CD4-positive, alpha-beta T cell (primary cell): ENCODE results near the gene PPP5C. TPM values are rescaled to one million over a fixed set of nuclear protein-coding genes. Genes with fewer than 3 reads are reported as not detected.
A peak's percentile ranks its signal among the peaks of the same experiment; 100 is the strongest.

ENCODE experiments used
- ATAC-seq: fragments of 200-7000 bp; cut with Tn5 transposase; one replicate; pipeline ENCODE4 v1.10.0; 2022; ENCODE audit warnings: mild to moderate bottlenecking; ENCODE audit not compliant: poor library complexity
- CTCF ChIA-PET: fragments of 350-600 bp; sonication (Branson Sonifier 250); formaldehyde crosslinking; loops from one replicate; lab custom pipeline; 2021; ENCODE audit warnings: antibody characterized with exemption, inconsistent platforms; lab: Charles Lee
- POLR2A ChIA-PET: fragments of 350-600 bp; sonication (Branson Sonifier 250); formaldehyde crosslinking; loops from one replicate; lab custom pipeline; 2021; ENCODE audit warnings: antibody characterized with exemption, inconsistent platforms; lab: Charles Lee
- DNase-seq, 14 experiments: peaks; one replicate each; pipeline ENCODE4 v3.0.0-alpha.2; 2013 to 2020; ENCODE audit warnings: mixed read lengths in 2 of 14
- H3K27ac ChIP-seq, 2 donors: one replicate each; pipeline versions ENCODE4 v1.5.1 to v1.7.0; 2013; ENCODE audit warnings: low read length in 2 of 2, low read depth in 1 of 2, mild to moderate bottlenecking in 1 of 2
- H3K27me3 ChIP-seq, 2 experiments: 1 replicate in 1 of 2; 2 replicates in 1 of 2; pipeline versions ENCODE4 v1.6.1 to v1.7.0; 2013; ENCODE audit warnings: low read length in 2 of 2, control low read depth in 1 of 2, mild to moderate bottlenecking in 1 of 2, moderate library complexity in 1 of 2; ENCODE audit not compliant: insufficient read depth in 2 of 2, control insufficient read depth in 1 of 2
- H3K36me3 ChIP-seq: one replicate; pipeline ENCODE4 v1.6.1; 2013; ENCODE audit warnings: low read length, control low read depth; ENCODE audit not compliant: insufficient read depth
- H3K4me1 ChIP-seq: one replicate; pipeline ENCODE4 v1.6.1; 2013; ENCODE audit warnings: low read length, control low read depth; ENCODE audit not compliant: insufficient read depth
- H3K4me3 ChIP-seq: one replicate; pipeline ENCODE4 v1.5.1; 2013; ENCODE audit warnings: mild to moderate bottlenecking, low read length, moderate library complexity
- H3K9me3 ChIP-seq, 2 experiments: 1 replicate in 1 of 2; 2 replicates in 1 of 2; pipeline versions ENCODE4 v1.6.1 to v1.7.0; 2013; ENCODE audit warnings: low read length in 2 of 2, mild to moderate bottlenecking in 2 of 2, control low read depth in 1 of 2, moderate library complexity in 1 of 2; ENCODE audit not compliant: control insufficient read depth in 1 of 2, insufficient read depth in 1 of 2
- H3K27ac Mint-ChIP-seq: one replicate; pipeline ENCODE4 v1.8.0; 2020; ENCODE audit warnings: mixed read lengths
- H3K27me3 Mint-ChIP-seq: one replicate; pipeline ENCODE4 v1.8.0; 2021; ENCODE audit warnings: mixed read lengths
- H3K36me3 Mint-ChIP-seq: one replicate; pipeline ENCODE4 v1.8.0; 2021; ENCODE audit warnings: low read depth, mixed read lengths
- H3K4me1 Mint-ChIP-seq: one replicate; pipeline ENCODE4 v1.8.0; 2021; ENCODE audit warnings: low read depth, mixed read lengths
- H3K4me3 Mint-ChIP-seq: one replicate; pipeline ENCODE4 v1.8.0; 2020; ENCODE audit warnings: mild to moderate bottlenecking, mixed read lengths
- H3K9me3 Mint-ChIP-seq: one replicate; pipeline ENCODE4 v1.8.0; 2020; ENCODE audit warnings: mixed read lengths
- intact Hi-C, 2 experiments: fragments of 100-400 bp; cut with DNase I in 1 of 2; cut with micrococcal nuclease in 1 of 2; formaldehyde crosslinking; loops; one replicate each; pipeline versions ENCODE4 v1.15.1 to v1.9.0; 2023 to 2025; cut with DNase I, micrococcal nuclease
- total RNA-seq, 174 experiments: library from RNA in 2 of 174; stranded (reverse) in 2 of 174; gene quantifications; one replicate each; pipeline ENCODE4 v1.2.3 and lab custom pipeline; 2021 to 2026
- TF ChIP-seq, protein P1 (sequence below): fragments of 200-600 bp; IDR thresholded peaks from one replicate; pipeline ENCODE4 v1.8.0; 2022; ENCODE audit warnings: antibody characterized with exemption, mild to moderate bottlenecking

Gene PPP5C
- total RNA-seq, 2 experiments from 2014 or later = 18.9 to 20.2 TPM

DNA sequence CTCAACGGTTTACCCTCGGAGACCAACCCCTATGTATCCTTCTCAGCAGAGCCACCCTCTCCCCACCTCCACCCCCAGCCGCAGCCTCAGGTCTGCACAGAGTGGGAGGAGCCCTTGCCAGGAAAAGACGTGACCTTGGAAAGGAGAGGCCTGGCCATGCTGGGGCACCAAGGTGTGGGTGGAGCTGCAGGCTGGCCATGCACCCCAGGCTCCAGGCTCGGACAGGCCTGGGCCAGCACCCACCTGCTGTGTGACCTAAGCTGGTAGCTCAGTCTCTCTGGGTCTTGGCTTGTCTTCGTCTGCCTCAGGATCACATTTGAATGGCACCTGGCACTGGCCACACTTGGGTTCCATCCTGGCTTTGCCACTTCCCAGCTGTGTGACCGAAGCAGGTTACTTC is 37.0 kb downstream of the PPP5C start:
- H3K27ac ChIP-seq = no peak overlapping the region
- H3K4me3 ChIP-seq = no peak overlapping the region
- Mint-ChIP-seq H3K4me1 (no peaks in the 10 kb centered on the region), H3K4me3 (no peak overlapping the region), H3K27ac (no peak overlapping the region), H3K27me3 (no peaks in the 10 kb centered on the region), H3K36me3 (peaks cover 90% of the 10 kb centered on the region), H3K9me3 (no peaks in the 10 kb centered on the region)
- intact Hi-C loops = no loop called here
- H3K4me1 ChIP-seq = no peaks in the 10 kb centered on the region
- POLR2A ChIA-PET = no interaction called here
- H3K9me3 ChIP-seq = no peaks in the 10 kb centered on the region
- DNase-seq (peak in 1 of 14 experiments; percentile 14), ATAC-seq (no peak)
- TF ChIP-seq, protein P1, sequence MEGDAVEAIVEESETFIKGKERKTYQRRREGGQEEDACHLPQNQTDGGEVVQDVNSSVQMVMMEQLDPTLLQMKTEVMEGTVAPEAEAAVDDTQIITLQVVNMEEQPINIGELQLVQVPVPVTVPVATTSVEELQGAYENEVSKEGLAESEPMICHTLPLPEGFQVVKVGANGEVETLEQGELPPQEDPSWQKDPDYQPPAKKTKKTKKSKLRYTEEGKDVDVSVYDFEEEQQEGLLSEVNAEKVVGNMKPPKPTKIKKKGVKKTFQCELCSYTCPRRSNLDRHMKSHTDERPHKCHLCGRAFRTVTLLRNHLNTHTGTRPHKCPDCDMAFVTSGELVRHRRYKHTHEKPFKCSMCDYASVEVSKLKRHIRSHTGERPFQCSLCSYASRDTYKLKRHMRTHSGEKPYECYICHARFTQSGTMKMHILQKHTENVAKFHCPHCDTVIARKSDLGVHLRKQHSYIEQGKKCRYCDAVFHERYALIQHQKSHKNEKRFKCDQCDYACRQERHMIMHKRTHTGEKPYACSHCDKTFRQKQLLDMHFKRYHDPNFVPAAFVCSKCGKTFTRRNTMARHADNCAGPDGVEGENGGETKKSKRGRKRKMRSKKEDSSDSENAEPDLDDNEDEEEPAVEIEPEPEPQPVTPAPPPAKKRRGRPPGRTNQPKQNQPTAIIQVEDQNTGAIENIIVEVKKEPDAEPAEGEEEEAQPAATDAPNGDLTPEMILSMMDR = no peak
- CTCF ChIA-PET = interaction anchor here (0.6 to 1.3 kb wide), 2 partner anchors 12 to 15 kb away, joined by 3 to 4 read pairs; no protein-coding TSS in a partner anchor
- H3K36me3 ChIP-seq = peaks cover 78% of the 10 kb centered on the region
- H3K27me3 ChIP-seq = no peaks in the 10 kb centered on the region

- TF ChIP-seq, protein P1 = no peak
- peak in 1 of 14 experiments; percentile 24 for DNase-seq
- Histone ChIP-seq H3K36me3 (peaks cover 78% of the 10 kb centered on the region), H3K27ac (no peak overlapping the region), H3K9me3 (no peaks in the 10 kb centered on the region), H3K4me3 (no peak overlapping the region), H3K4me1 (no peaks in the 10 kb centered on the region), H3K27me3 (no peaks in the 10 kb centered on the region)
- ChIA-PET POLR2A (no interaction called here), CTCF (interaction anchor here (0.5 to 1.3 kb wide), 3 partner anchors 10 to 15 kb away, joined by 3 to 4 read pairs (median 3); no protein-coding TSS in a partner anchor)
- no peaks in the 10 kb centered on the region for H3K9me3 Mint-ChIP-seq
- H3K27me3 Mint-ChIP-seq = no peaks in the 10 kb centered on the region
- intact Hi-C loops = no loop called here
- H3K36me3 Mint-ChIP-seq = peaks cover 91% of the 10 kb centered on the region
- H3K27ac Mint-ChIP-seq = no peak overlapping the region
- H3K4me3 Mint-ChIP-seq = no peak overlapping the region
- no peaks in the 10 kb centered on the region for H3K4me1 Mint-ChIP-seq
- ATAC-seq = no peak
Observed at GRCh38 chr19:46384396-46384795, 37.5 kb downstream of the PPP5C start.

- Histone ChIP-seq H3K36me3 (peaks cover 81% of the 10 kb centered on the region), H3K27ac (no peak overlapping the region), H3K4me3 (no peak overlapping the region), H3K9me3 (no peaks in the 10 kb centered on the region), H3K4me1 (no peaks in the 10 kb centered on the region), H3K27me3 (no peaks in the 10 kb centered on the region)
- H3K4me1 Mint-ChIP-seq = no peaks in the 10 kb centered on the region
- peaks cover 87% of the 10 kb centered on the region for H3K36me3 Mint-ChIP-seq
- DNase-seq = peak in 1 of 14 experiments; percentile 7
- H3K4me3 Mint-ChIP-seq = no peak overlapping the region
- intact Hi-C loops = no loop called here
- ChIA-PET POLR2A (no interaction called here), CTCF (no interaction called here)
- no peak for ATAC-seq
- TF ChIP-seq, protein P1 = no peak
- no peak overlapping the region for H3K27ac Mint-ChIP-seq
- no peaks in the 10 kb centered on the region for H3K27me3 Mint-ChIP-seq
- H3K9me3 Mint-ChIP-seq = no peaks in the 10 kb centered on the region
Observed at GRCh38 chr19:46385636-46386035, 38.7 kb downstream of the PPP5C start.
